Stomach (tissue), 9 donors: ENCODE results near the gene KCNQ5. TPM values are rescaled to one million over a fixed set of nuclear protein-coding genes. Genes with fewer than 3 reads are reported as not detected.

ENCODE experiments used
- DNase-seq, 2 donors: peaks; one replicate each; pipeline versions ENCODE4 v3.0.0 to v3.0.0-alpha.2; 2013 to 2019
- H3K27ac ChIP-seq, 5 donors: fragments of 200-600 bp in 4 of 5; sonication (generic) in 4 of 5; one replicate each; pipeline ENCODE4 v1.5.1; 2013 to 2019; ENCODE audit warnings: mild to moderate bottlenecking in 1 of 5, moderate library complexity in 1 of 5
- H3K27me3 ChIP-seq, 3 donors: fragments of 200-600 bp; sonication (generic); one replicate each; pipeline ENCODE4 v1.5.1; 2017 to 2019; ENCODE audit warnings: mixed run types in 1 of 3
- H3K36me3 ChIP-seq, 4 donors: fragments of 200-600 bp; sonication (generic); 1 replicate in 3 of 4; 2 replicates in 1 of 4; pipeline ENCODE4 v1.5.1; 2016 to 2019
- H3K4me1 ChIP-seq, 4 donors: fragments of 200-600 bp; sonication (generic); one replicate each; pipeline ENCODE4 v1.5.1; 2016 to 2019
- H3K4me3 ChIP-seq, 4 donors: fragments of 200-600 bp; sonication (generic) in 3 of 4; one replicate each; pipeline ENCODE4 v1.5.1; 2016 to 2019; ENCODE audit warnings: mild to moderate bottlenecking in 1 of 4
- H3K9me3 ChIP-seq, 4 donors: fragments of 200-600 bp; sonication (generic); one replicate each; pipeline ENCODE4 v1.5.1; 2016 to 2019
- CTCF ChIP-seq, 7 experiments: fragments of 450-650 bp in 4 of 7; fragments of 200-600 bp in 3 of 7; sonication (generic) in 3 of 7; IDR thresholded peaks; one replicate each; pipeline ENCODE4 v1.5.1; 2016 to 2019; ENCODE audit warnings: antibody characterized with exemption in 7 of 7, control low read depth in 2 of 7, mild to moderate bottlenecking in 1 of 7
- EP300 ChIP-seq: sonication (generic); formaldehyde crosslinking; IDR thresholded peaks from one replicate; pipeline ENCODE4 v1.6.1; 2017; ENCODE audit warnings: antibody characterized with exemption
- POLR2A ChIP-seq, 4 donors: fragments of 450-650 bp; IDR thresholded peaks; one replicate each; pipeline ENCODE4 v1.6.1; 2016; ENCODE audit warnings: antibody characterized with exemption in 4 of 4, control low read depth in 2 of 4, mild to moderate bottlenecking in 1 of 4, moderate library complexity in 1 of 4
- POLR2AphosphoS5 ChIP-seq, 3 donors: sonication (generic); formaldehyde crosslinking; IDR thresholded peaks; one replicate each; pipeline ENCODE4 v1.6.1; 2016; ENCODE audit warnings: antibody characterized with exemption in 3 of 3
- WGBS, 5 donors: extraction: QIAGEN DNeasy Blood & Tissue Kit in 3 of 5; methylation state at CpG; one replicate each; pipeline versions ENCODE4 v1.1.5 to v1.1.7; 2013 to 2018; 5-methylcytosine and 5-hydroxymethylcytosine counted together
- intact Hi-C: fragments of 100-400 bp; cut with DNase I; formaldehyde crosslinking; loops from one replicate; pipeline ENCODE4 v1.15.1; 2023; ENCODE audit warnings: low total_unique reads
- polyA plus RNA-seq, 3 donors: library from polyadenylated mRNA; stranded (reverse); fragments of 200-250 nt; gene quantifications; one replicate each; pipeline ENCODE4 v1.2.3, GENCODE V29; 2013
- total RNA-seq, 5 donors: library from RNA; depleted of rRNA; stranded (reverse); fragments of >200 nt; gene quantifications; one replicate each; pipeline versions ENCODE4 v1.1.0 to v1.2.3, GENCODE V29; 2014 to 2016
- donor health status: healthy with polysubstance abuse.
- donor health status: Bipolar disorder and iron deficiency.
- donor health status: healthy.

The KCNQ5 gene
- total and polyA plus RNA-seq, 8 donors = 0.12 to 2.8 (median 0.37) TPM; not detected in 2

GRCh38 chr6:72819609-72820008, 197.7 kb downstream of the KCNQ5 start:
- Histone ChIP-seq H3K4me3 (no peak overlapping the region), H3K36me3 (no peaks in the 10 kb centered on the region), H3K4me1 (no peaks in the 10 kb centered on the region), H3K27me3 (no peaks in the 10 kb centered on the region), H3K9me3 (no peaks in the 10 kb centered on the region), H3K27ac (no peak overlapping the region)
- WGBS, 5 donors = 73 to 90% (median 79%) methylated on average over 2 of the region's 2 CpGs
- intact Hi-C loops = no loop called here
- no peak for DNase-seq
- TF ChIP-seq CTCF (IDR thresholded peaks at IDR 0.05) (no peak), EP300 (no peak), POLR2AphosphoS5 (IDR thresholded peaks at IDR 0.05) (no peak), POLR2A (IDR thresholded peaks at IDR 0.05) (no peak)

GRCh38 chr6:72820153-72820552, 198.3 kb downstream of the KCNQ5 start:
- WGBS, 5 donors = 46 to 82% (median 74%) methylated on average over 3 of the region's 3 CpGs
- intact Hi-C loops = no loop called here
- DNase-seq = no peak
- Histone ChIP-seq H3K9me3 (no peaks in the 10 kb centered on the region), H3K4me1 (no peaks in the 10 kb centered on the region), H3K27me3 (no peaks in the 10 kb centered on the region), H3K36me3 (no peaks in the 10 kb centered on the region), H3K4me3 (no peak overlapping the region), H3K27ac (no peak overlapping the region)
- TF ChIP-seq EP300 = no peak
- no peak for TF ChIP-seq POLR2A (IDR thresholded peaks at IDR 0.05)
- TF ChIP-seq POLR2AphosphoS5 (IDR thresholded peaks at IDR 0.05) = no peak
- no peak for TF ChIP-seq CTCF (IDR thresholded peaks at IDR 0.05)

- no peaks in the 10 kb centered on the region for H3K27me3 ChIP-seq
- no peak for DNase-seq
- no peak overlapping the region for H3K4me3 ChIP-seq
- TF ChIP-seq POLR2AphosphoS5 (IDR thresholded peaks at IDR 0.05) = no peak
- TF ChIP-seq POLR2A (IDR thresholded peaks at IDR 0.05) = no peak
- TF ChIP-seq EP300 = no peak
- TF ChIP-seq CTCF (IDR thresholded peaks at IDR 0.05) = no peak
- no peaks in the 10 kb centered on the region for H3K36me3 ChIP-seq
- intact Hi-C loops = no loop called here
- no peak overlapping the region for H3K27ac ChIP-seq
- no peaks in the 10 kb centered on the region for H3K9me3 ChIP-seq
- H3K4me1 ChIP-seq = no peaks in the 10 kb centered on the region
- 34 to 56% (median 49%) methylated on average over 1 of the region's 1 CpG for WGBS, 5 donors
Observed at GRCh38 chr6:72820906-72821305, 199.0 kb downstream of the KCNQ5 start.

GRCh38 chr6:72822023-72822422, 200.2 kb downstream of the KCNQ5 start:
- intact Hi-C loops = no loop called here
- Histone ChIP-seq H3K9me3 (no peaks in the 10 kb centered on the region), H3K27me3 (no peaks in the 10 kb centered on the region), H3K4me1 (no peaks in the 10 kb centered on the region), H3K4me3 (no peak overlapping the region), H3K27ac (no peak overlapping the region), H3K36me3 (no peaks in the 10 kb centered on the region)
- TF ChIP-seq CTCF (IDR thresholded peaks at IDR 0.05) (no peak), POLR2AphosphoS5 (IDR thresholded peaks at IDR 0.05) (no peak), POLR2A (IDR thresholded peaks at IDR 0.05) (no peak), EP300 (no peak)
- no peak for DNase-seq
- WGBS, 5 donors = 70 to 85% (median 78%) methylated on average over 1 of the region's 1 CpG
